VCaP (cell line): Measurements from ENCODE around the gene FCAMR.

Source experiments
- H3K27ac ChIP-seq: fragments of 450-650 bp; 2 replicates; pipeline ENCODE4 v1.5.1; 2017
- TF ChIP-seq, protein P1 (sequence below): fragments of 450-650 bp; conservative IDR thresholded peaks from 2 replicates; pipeline ENCODE4 v1.5.1; 2017; ENCODE audit warnings: mild to moderate bottlenecking, moderate library complexity

FCAMR gene

DNA sequence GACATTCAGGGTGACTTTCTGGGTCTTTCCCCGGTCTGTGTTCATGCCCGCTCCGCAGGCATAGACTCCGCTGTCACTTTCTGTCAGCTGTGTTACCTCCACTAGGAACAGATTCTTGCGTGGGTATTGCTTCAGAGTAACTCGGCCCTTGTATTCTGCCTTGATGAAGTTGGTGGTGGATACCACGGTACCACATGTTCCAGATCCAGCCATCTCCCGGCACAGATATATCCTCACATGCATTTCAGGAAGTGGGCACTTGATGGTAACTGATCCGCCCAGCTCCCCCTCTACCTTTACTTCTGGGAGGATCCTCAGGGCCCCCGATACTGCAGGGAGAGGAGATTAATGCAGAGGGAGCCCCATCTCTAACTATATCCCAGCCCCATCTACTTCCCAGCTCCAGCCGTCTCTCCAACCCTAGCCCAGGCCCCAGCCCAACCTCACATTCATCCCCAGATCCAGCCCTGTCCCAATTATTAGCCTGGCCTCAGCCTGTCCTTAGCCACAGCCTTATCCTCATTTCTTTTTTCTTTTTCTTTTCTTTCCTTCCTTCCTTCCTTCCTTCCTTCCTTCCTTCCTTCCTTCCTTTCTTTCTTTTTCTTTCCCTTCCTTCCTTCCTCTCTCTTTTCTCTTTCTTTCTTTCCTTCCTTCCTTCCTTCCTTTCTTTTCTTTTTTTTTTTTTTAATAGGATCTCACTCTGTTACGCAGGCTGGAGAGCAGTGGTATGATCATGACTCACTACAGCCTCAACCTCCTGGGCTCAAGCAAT, 56.3 kb downstream of the FCAMR start:
- no peak overlapping the region for H3K27ac ChIP-seq
- TF ChIP-seq, protein P1, sequence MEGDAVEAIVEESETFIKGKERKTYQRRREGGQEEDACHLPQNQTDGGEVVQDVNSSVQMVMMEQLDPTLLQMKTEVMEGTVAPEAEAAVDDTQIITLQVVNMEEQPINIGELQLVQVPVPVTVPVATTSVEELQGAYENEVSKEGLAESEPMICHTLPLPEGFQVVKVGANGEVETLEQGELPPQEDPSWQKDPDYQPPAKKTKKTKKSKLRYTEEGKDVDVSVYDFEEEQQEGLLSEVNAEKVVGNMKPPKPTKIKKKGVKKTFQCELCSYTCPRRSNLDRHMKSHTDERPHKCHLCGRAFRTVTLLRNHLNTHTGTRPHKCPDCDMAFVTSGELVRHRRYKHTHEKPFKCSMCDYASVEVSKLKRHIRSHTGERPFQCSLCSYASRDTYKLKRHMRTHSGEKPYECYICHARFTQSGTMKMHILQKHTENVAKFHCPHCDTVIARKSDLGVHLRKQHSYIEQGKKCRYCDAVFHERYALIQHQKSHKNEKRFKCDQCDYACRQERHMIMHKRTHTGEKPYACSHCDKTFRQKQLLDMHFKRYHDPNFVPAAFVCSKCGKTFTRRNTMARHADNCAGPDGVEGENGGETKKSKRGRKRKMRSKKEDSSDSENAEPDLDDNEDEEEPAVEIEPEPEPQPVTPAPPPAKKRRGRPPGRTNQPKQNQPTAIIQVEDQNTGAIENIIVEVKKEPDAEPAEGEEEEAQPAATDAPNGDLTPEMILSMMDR: no peak

DNA sequence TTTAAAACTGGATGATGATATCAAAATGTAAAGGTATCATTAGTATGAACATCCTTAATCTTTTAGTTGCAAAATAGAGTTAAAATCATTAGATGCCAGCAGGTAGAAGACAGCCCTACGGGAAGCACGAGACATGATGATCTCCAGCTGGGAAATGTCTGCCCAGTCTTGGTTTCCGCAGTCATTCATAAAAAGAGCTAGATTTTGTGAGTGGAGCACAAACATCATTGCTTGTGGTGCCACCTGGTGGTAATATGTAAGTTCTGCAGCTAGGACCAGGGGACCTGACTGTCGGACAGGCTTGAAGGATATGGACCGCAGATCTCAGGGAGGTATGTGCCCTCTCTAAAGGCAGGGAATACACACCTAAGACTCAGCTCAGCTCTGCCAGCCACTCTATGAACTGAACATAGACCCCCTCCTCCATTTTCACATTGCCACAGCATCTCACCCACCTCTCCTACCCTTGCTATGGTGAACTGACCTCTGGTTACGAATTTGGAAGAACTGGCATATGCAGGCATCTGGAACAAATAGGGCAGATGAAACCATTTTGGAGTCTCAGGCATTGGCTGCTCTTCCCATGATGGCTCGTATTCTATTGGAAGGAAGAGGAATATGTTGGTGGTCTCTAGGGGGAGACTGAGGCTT, 57.7 kb downstream of the FCAMR start:
- TF ChIP-seq, protein P1: peak; percentile 88
- H3K27ac ChIP-seq: no peak overlapping the region

DNA sequence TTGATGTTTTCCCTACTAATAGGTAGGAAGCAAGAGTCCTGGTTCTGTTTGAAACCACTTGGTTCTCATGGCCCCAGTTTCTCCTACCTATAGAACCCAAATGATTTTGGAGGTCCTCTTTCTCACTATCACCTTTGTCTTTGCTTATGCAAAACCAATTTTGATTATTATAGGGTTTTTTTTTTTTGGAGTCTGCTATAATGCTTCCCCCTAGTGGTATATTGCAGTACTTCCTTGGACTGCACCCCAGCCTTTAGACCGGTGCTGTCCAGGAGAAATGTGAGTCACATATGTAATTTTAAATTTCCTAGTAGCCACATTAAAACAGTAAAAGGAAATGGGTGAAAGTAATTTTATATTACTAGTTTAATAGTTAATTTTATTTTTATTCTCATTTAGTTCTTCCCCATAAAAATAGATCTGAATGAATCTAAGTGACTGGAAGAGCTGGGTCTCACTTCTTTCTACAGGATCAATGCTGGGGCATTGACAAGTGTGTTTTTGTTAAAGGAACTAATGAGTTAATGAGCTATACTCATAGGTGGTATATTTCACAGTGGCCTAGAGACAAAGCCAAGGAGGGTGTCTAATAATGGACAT, 59.1 kb downstream of the FCAMR start:
- TF ChIP-seq, protein P1: peak; percentile 92
- no peak overlapping the region for H3K27ac ChIP-seq

DNA sequence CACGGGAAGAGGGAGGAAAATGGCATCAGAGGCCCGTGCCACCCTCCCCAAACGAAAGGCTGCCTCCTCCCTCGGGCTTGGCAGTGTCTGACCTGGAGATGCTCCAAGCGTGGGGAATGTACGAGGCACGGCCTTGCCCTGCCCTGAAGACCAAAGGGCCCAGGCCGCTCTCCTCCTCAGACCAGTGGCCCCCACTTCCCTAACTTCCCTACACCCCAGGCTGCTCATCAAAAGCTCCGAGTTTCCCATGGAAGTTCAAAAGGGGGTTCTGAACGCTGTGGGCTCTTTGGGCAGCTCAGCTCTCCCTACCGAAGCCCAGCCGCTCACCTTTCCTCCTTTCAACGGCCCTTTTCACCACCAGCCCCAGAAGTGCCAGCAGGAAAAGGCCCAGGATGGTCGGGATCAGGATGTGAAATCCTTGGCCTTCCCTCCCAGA, 60.4 kb downstream of the FCAMR start:
- peak overlapping the region; percentile 85 for H3K27ac ChIP-seq
- TF ChIP-seq, protein P1: 0 out of 2 replicates have a peak, but pooled peaks have one; percentile 1

DNA sequence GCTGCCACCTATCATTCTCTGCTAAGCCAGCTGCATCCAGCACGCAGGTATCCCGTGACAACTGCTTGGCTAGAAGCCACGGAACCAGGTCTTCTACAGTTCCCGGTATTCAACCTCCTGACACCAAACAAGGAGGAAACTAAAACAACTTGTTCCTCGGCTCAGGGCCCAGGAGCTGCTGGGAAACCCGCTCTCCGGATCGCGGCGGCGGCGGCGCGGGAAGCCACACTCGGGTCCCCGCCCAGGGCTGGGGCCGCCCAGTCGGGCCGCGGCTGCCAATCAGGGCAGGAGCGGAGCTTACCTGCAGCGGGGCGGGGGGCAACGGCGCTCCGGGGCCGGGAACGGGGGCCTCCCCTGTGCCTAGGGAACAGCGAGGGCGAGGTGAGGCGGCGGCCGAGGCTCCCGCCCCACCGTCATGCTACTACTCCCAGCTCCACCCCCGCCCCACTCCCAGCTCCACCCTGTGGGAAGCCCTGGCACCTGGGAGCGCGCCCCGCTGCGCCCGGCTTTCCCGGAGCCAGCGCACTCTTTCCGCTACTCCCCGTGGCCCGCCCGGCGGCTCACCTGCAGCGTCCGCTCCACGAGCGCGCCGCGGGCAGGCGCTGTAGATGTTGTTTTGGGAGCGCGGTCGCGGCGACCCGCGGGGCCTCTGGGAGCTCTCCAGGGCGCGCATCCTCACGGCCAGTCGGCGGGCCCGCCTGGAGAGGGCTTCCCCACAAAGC, 60.9 kb downstream of the FCAMR start:
- TF ChIP-seq, protein P1: 0 out of 2 replicates have a peak, but pooled peaks have one; percentile 10
- peak overlapping the region; percentile 85 for H3K27ac ChIP-seq

DNA sequence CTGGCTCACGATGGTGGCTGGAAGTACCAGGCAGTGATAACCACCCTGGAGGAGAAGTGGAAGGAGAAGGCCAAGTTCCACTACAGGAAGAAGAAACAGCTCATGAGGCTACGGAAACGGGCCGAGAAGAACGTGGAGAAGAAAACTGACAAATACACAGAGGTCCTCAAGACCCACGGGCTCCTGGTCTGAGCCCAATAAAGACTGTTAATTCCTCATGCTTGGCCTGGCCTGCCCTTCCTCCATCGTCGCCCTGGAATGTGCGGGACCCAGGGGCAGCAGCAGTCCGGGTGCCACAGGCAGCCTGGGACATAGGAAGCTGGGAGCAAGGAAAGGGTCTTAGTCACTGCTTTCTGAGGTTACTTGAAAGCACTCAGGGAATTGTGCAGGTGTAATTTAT, 62.2 kb downstream of the FCAMR start:
- peak overlapping the region; percentile 85 for H3K27ac ChIP-seq
- TF ChIP-seq, protein P1: no peak
